ENCODE results near the gene TMEM175. TPM values are rescaled to one million over a fixed set of nuclear protein-coding genes. Genes with fewer than 3 reads are reported as not detected.

The TMEM175 gene
- total and polyA plus RNA-seq, 2 of the 13 experiments (the other 11 are each of a cell fraction or from before 2014, with no cell fraction given) = 5.1 to 9.9 TPM

DNA sequence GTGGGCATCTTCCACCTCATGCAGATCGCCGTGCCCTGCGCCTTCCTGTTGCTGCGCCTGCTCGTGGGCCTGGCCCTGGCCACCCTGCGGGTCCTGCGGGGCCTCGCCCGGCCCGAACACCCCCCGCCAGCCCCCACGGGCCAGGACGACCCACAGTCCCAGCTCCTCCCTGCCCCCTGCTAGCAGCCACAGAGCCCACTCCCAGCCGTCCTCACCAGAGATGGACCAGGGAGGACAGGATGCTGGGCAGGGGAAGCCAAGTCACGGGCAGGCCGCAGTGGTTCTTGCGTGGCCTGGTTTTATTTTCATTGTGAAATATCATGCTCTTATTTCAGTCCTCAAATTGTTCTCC, 26.0 kb downstream of the TMEM175 start:
- TF ChIP-seq, protein P1, sequence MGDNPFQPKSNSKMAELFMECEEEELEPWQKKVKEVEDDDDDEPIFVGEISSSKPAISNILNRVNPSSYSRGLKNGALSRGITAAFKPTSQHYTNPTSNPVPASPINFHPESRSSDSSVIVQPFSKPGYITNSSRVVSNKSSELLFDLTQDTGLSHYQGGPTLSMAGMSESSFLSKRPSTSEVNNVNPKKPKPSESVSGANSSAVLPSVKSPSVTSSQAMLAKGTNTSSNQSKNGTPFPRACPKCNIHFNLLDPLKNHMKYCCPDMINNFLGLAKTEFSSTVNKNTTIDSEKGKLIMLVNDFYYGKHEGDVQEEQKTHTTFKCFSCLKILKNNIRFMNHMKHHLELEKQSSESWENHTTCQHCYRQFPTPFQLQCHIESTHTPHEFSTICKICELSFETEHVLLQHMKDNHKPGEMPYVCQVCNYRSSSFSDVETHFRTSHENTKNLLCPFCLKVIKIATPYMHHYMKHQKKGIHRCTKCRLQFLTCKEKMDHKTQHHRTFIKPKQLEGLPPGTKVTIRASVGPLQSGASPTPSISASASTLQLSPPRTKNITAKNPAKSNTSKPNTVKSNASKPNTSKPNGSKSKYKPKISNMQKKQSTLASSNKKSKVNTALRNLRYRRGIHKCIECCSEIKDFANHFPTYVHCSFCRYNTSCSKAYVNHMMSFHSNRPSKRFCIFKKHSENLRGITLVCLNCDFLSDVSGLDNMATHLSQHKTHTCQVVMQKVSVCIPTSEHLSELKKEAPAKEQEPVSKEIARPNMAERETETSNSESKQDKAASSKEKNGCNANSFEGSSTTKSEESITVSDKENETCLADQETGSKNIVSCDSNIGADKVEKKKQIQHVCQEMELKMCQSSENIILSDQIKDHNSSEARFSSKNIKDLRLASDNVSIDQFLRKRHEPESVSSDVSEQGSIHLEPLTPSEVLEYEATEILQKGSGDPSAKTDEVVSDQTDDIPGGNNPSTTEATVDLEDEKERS (CRISPR knock-in tag; IDR thresholded peaks at IDR 0.05) = no peak
- peak; percentile 2 for TF ChIP-seq AGO2 (optimal IDR thresholded peaks at IDR 0.05; ENCODE audit: low read depth, low read length)
- Histone ChIP-seq H2AFZ (ENCODE audit: low read length) (no peak overlapping the region), H3K27me3 (ENCODE audit: control insufficient read depth in 1 of 2, insufficient read depth in 2 of 2, low read length in 2 of 2) (no peaks in the 10 kb centered on the region), H3K4me1 (ENCODE audit: insufficient read depth, low read length) (no peaks in the 10 kb centered on the region), H3K4me3 (replicated peaks in 1 of 3; ENCODE audit: insufficient read depth in 1 of 3, low read depth in 2 of 3, low read length in 3 of 3) (no peak overlapping the region), H3K79me2 (ENCODE audit: insufficient read depth, low read length) (no peaks in the 10 kb centered on the region), H3K9me3 (ENCODE audit: low read length) (no peaks in the 10 kb centered on the region), H3K9ac (ENCODE audit: insufficient read depth, low read depth, low read length) (no peak overlapping the region), H3K4me2 (ENCODE audit: low read depth, low read length) (no peak overlapping the region), H4K20me1 (ENCODE audit: insufficient read depth, low read length) (no peaks in the 10 kb centered on the region), H3K27ac (ENCODE audit: extremely low read length, insufficient read depth, low read length) (no peak overlapping the region), H3K36me3 (replicated peaks in 1 of 2; ENCODE audit: control insufficient read depth in 1 of 2, insufficient read depth in 2 of 2, low read length in 2 of 2) (0 out of 5 replicates have a peak, but pooled peaks cover 0 to 1% of the 10 kb centered on the region in 2 experiments)
- ChIA-PET POLR2A (no interaction called here), CTCF (ENCODE audit: low intra/inter-chr PET ratio, low total read pairs) (no interaction called here)
- WGBS (ENCODE audit: low lambda C conversion rate) = 88% methylated on average over 4 of the region's 17 CpGs
- no peak for ATAC-seq
- in situ Hi-C loops (cut with HindIII; ENCODE audit: extremely low pct_ligation_motif_present, low pct_unique_long_range_greater_than_20kb) = no loop called here
- no peak for FAIRE-seq
- DNase-seq (ENCODE audit: low spot score) = no peak
- no TSS peak for BruUV-seq (replicated peaks)
- intact Hi-C loops (cut with micrococcal nuclease; ENCODE audit: unreplicated experiment) = no loop called here

DNA sequence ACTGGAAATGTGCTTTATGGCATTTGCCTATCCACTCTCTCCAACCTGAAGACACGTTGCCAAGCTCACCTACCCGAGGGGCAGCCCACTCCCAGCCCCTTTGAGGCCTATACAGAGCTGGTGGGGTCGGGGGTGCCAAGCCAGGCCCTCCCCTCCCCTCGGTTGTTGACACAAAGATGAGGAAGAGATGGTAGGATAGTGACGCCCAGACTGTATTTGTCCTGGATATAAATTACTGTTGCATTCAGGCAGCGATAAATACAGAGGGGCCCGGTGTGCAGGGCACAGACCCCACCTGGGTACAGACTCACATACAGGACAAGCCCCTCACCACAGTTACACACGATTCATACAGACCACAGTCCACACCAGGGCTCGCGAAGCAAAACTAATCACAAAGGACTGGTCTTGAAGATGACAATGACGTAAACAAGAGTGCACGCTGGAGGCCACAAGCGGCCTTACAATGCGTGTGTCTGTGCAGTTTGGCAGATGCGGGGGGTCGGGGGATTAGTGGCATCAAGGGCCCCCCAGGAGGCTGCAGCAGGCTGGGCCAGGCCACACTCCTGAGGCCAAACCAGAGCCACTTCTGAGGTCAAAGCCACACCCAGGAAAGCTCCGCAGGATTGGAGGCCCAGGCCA, 26.6 kb downstream of the TMEM175 start:
- 70% methylated on average over 16 of the region's 17 CpGs for WGBS (ENCODE audit: low lambda C conversion rate)
- in situ Hi-C loops (cut with HindIII; ENCODE audit: extremely low pct_ligation_motif_present, low pct_unique_long_range_greater_than_20kb) (no loop called here), intact Hi-C loops (cut with micrococcal nuclease; ENCODE audit: unreplicated experiment) (no loop called here)
- Histone ChIP-seq H3K4me3 (replicated peaks in 1 of 3; ENCODE audit: insufficient read depth in 1 of 3, low read depth in 2 of 3, low read length in 3 of 3) (no peak overlapping the region), H3K36me3 (replicated peaks in 1 of 2; ENCODE audit: control insufficient read depth in 1 of 2, insufficient read depth in 2 of 2, low read length in 2 of 2) (0 out of 5 replicates have a peak, but pooled peaks cover 0 to 1% of the 10 kb centered on the region in 2 experiments), H4K20me1 (ENCODE audit: insufficient read depth, low read length) (no peaks in the 10 kb centered on the region), H3K4me2 (ENCODE audit: low read depth, low read length) (no peak overlapping the region), H3K4me1 (ENCODE audit: insufficient read depth, low read length) (no peaks in the 10 kb centered on the region), H3K9me3 (ENCODE audit: low read length) (no peaks in the 10 kb centered on the region), H3K9ac (ENCODE audit: insufficient read depth, low read depth, low read length) (no peak overlapping the region), H3K27me3 (ENCODE audit: control insufficient read depth in 1 of 2, insufficient read depth in 2 of 2, low read length in 2 of 2) (no peaks in the 10 kb centered on the region), H3K79me2 (ENCODE audit: insufficient read depth, low read length) (no peaks in the 10 kb centered on the region), H3K27ac (ENCODE audit: extremely low read length, insufficient read depth, low read length) (no peak overlapping the region), H2AFZ (ENCODE audit: low read length) (no peak overlapping the region)
- no peak for ATAC-seq
- ChIA-PET CTCF (ENCODE audit: low intra/inter-chr PET ratio, low total read pairs) (no interaction called here), POLR2A (no interaction called here)
- FAIRE-seq = no peak
- no peak for DNase-seq (ENCODE audit: low spot score)
- BruUV-seq (replicated peaks) = TSS peak; percentile 42
- TF ChIP-seq, protein P2, sequence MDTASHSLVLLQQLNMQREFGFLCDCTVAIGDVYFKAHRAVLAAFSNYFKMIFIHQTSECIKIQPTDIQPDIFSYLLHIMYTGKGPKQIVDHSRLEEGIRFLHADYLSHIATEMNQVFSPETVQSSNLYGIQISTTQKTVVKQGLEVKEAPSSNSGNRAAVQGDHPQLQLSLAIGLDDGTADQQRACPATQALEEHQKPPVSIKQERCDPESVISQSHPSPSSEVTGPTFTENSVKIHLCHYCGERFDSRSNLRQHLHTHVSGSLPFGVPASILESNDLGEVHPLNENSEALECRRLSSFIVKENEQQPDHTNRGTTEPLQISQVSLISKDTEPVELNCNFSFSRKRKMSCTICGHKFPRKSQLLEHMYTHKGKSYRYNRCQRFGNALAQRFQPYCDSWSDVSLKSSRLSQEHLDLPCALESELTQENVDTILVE (CRISPR knock-in tag; IDR thresholded peaks at IDR 0.05) = no peak
- no peak for TF ChIP-seq ZNF292 (CRISPR knock-in tag; IDR thresholded peaks at IDR 0.05; ENCODE audit: borderline replicate concordance, low read depth)
- TF ChIP-seq, protein P3, sequence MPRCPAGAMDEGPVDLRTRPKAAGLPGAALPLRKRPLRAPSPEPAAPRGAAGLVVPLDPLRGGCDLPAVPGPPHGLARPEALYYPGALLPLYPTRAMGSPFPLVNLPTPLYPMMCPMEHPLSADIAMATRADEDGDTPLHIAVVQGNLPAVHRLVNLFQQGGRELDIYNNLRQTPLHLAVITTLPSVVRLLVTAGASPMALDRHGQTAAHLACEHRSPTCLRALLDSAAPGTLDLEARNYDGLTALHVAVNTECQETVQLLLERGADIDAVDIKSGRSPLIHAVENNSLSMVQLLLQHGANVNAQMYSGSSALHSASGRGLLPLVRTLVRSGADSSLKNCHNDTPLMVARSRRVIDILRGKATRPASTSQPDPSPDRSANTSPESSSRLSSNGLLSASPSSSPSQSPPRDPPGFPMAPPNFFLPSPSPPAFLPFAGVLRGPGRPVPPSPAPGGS (CRISPR knock-in tag; IDR thresholded peaks at IDR 0.05) = no peak
- TF ChIP-seq ZNF557 (CRISPR knock-in tag; IDR thresholded peaks at IDR 0.05) = no peak
- TF ChIP-seq, protein P4, sequence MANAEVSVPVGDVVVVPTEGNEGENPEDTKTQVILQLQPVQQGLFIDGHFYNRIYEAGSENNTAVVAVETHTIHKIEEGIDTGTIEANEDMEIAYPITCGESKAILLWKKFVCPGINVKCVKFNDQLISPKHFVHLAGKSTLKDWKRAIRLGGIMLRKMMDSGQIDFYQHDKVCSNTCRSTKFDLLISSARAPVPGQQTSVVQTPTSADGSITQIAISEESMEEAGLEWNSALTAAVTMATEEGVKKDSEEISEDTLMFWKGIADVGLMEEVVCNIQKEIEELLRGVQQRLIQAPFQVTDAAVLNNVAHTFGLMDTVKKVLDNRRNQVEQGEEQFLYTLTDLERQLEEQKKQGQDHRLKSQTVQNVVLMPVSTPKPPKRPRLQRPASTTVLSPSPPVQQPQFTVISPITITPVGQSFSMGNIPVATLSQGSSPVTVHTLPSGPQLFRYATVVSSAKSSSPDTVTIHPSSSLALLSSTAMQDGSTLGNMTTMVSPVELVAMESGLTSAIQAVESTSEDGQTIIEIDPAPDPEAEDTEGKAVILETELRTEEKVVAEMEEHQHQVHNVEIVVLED (CRISPR knock-in tag; IDR thresholded peaks at IDR 0.05; ENCODE audit: borderline replicate concordance) = no peak
- TF ChIP-seq DPF2 (CRISPR knock-in tag; IDR thresholded peaks at IDR 0.05; ENCODE audit: borderline replicate concordance, low read depth) = no peak

All from HepG2 (cell line).